GM18858 (cell line): ENCODE data around the gene NUAK2.

Source experiments
- ATAC-seq: cut with Tn5 transposase; IDR thresholded peaks from one replicate; pipeline ENCODE4 v1.9.1; 2021; ENCODE audit not compliant: unreplicated experiment

Gene NUAK2

GRCh38 chr1:205348554-205349487, 27.3 kb upstream of the NUAK2 start:
- ATAC-seq, result no peak

DNA sequence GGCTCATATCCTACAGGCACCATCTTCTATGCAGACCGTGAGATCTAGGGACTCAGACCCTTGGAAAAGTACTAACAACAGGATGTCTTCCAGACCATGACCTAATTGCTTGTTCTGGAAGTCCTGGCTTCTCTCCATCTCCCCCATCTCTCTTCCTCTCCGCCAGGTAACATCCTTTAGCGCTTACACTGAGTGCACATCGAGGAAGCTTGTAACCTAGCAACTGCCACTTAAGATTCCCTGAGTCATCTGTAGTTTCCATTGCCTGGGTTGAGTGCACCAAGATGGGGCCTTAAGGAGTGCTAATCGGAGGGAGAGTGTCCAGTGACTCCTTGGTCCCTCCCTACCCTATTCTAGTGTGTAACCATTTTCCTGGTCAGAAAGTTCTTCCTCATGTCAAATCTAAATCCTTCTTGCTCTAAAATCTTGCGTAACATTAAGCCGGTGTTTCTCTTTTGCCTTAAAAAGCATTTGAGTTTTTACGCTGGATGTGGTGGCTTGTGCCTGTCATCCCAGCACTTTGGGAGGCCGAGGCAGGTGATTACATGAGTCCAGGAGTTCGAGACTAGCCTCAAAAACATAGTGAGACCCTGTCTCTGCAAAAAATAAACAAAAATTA, 25.5 kb upstream of the NUAK2 start:
- ATAC-seq, result no peak

DNA sequence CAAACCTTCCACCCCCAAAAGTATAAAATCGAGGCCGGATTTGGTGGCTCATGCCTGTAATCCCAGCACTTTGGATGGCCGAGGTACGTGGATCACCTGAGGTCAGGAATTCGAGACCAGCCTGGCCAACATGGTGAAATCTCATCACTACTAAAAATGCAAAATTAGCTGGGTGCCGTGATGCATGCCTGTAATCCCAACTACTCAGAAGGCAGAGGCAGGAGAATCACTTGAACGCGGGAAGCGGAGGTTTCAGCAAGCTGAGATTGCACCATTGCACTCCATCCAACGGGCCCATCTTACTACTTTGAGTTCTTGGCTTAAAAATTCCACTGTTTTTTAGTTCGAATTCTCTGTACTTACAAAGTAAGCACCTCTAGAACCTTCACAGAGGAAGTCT, 24.2 kb upstream of the NUAK2 start:
- ATAC-seq, result no peak

DNA sequence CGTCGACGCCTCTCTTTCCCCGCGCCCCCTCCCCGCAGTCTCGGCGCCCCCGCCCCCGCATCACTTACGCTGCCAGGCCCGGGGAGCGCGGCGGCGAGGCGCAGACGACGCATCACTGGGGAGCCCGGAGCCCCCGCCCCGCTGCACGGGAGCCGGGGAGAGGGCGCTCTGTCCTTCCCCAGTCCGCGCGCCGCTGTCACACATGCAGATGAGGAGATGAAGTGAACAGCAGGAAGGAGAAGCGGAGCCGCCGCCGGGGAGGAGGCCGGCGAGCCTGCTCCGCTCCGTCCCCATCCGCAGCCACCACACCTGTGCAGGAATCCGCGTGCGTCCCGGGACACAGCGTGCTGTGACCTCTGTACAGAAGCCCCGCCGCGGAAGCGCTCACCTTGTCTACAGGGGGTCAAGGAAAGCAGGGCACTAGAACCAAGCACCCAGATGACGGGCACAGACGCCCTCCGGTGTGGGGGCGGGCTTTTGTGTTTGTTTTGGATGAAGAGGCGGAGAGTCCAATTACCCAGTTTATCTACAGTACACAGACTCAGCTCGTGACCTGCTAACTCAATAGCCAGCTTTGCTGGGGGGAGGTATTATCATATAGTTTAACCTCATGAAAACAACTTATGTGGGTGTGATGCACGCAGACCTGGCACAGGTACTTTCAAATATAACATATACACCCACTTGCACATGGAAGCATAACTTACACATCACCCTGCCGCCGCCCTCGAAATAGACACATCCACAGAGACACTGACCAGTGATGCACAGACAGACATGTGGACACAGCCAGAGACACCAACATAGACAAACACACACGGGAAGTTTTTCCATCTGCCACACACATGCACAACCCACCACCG, 22.8 kb upstream of the NUAK2 start:
- ATAC-seq, result no peak

- no peak for ATAC-seq
Measured at GRCh38 chr1:205343431-205344065, 22.0 kb upstream of the NUAK2 start.

DNA sequence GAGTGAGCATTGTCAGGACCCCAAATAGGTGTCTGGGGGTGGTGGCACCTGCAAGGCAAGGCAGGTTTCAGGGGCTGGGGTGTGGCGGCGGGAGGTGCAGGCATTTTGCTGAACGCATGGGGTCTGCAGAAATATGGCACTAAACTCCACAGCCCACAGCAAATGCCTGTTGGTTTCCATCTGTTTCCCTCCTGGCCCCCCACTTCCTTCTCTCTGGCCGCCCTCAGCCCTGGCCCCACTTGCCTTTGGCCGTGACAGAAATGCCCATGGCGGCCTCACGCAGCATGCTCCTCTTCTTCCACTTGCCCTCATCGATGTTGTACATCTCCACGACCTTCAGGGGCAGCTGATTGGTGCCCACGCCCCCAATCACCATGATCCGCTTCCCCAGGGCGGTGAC, 21.4 kb upstream of the NUAK2 start:
- no peak for ATAC-seq

- ATAC-seq, result no peak
Measured at GRCh38 chr1:205340676-205341075, 19.1 kb upstream of the NUAK2 start.

GRCh38 chr1:205339717-205340116, 18.2 kb upstream of the NUAK2 start:
- no peak for ATAC-seq

DNA sequence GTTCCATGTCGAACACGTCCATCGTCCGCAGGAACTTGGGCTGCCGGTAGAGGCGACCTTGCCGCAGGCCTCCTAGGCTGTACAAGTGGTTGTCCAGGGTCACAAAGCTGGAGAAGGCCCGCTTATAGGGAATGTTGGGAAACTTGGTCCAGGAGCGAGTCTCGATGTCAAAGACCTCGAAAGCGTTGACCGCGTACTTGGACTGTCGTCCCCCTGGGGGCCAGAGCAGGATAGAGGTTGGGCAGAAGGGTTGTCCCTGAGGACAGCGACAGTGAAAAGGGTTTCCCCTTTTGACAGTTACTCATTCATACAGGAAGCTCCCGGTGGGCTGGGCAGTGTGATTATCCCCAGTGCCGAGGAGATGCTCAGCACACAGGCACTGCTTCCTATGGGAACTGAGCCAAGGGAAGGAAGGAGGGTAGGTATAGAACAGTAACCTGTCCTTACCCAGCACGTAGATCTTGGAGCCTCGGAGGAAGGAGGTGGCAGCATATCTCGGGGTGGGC, 17.7 kb upstream of the NUAK2 start:
- ATAC-seq, result no peak

GRCh38 chr1:205338011-205338410, 16.5 kb upstream of the NUAK2 start:
- ATAC-seq, result no peak

DNA sequence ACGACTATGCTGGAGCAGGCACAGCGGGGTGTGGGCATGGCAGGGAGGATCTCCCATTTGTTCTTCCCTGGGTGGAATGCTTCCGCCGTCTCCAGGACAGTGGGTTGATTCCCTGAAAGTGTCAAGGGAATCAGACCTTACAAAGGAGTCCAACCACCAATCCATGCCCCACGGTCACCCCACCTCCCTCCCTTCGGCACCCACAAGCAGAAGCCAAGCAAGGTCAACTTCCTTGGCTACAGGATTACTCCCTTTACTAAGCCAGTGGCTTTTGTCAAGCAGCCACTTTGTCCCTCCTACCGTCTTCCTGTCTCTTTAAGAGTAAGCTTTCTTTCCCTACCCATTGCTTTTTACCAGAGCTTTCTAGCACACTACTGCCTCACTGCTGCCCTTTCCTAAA, 15.9 kb upstream of the NUAK2 start:
- ATAC-seq, result no peak

DNA sequence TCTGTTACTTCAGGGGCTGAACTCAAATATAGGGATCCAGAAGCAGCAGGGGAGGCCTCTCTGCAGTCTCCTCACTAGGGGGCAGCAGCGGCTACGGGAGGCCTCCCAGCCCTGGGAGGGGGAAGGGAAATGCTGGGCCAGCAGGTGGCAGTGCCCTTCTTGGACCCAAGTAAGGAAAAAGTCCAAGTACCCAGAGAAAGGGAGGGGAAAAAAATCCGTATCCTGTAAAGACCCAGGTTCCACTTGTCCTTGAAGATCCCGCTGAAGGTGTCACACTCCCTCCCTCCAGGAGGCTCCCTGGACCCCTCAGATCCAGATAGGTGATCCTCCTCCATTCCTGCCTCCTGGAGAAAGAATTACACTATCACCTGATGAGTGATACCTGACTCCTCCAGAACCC, 14.1 kb upstream of the NUAK2 start:
- no peak for ATAC-seq

- no peak for ATAC-seq
Measured at GRCh38 chr1:205332015-205332791, 10.7 kb upstream of the NUAK2 start.

DNA sequence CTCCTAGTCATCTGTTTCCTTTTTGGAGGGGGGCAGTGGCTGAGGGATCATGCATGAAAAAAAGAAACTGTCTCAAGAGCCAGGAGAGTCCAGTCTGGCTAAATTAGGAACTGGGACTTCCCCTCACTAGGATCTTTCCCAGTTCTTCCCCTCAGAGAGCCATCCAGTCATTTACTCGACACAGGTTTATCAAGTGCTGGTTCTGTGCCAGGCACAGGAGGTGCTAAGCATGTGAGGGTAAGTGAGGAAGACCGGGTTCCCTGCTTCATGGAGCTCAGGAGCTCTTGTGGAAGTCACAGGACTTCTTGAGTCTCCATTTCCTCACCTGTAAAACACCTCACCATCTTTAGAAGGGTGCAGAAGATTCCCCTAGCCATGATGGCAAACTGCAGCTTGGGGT, 8.6 kb upstream of the NUAK2 start:
- ATAC-seq, result no peak

- no peak for ATAC-seq
Measured at GRCh38 chr1:205329719-205330118, 8.2 kb upstream of the NUAK2 start.

- ATAC-seq, result no peak
Measured at GRCh38 chr1:205328476-205328875, 6.9 kb upstream of the NUAK2 start.

DNA sequence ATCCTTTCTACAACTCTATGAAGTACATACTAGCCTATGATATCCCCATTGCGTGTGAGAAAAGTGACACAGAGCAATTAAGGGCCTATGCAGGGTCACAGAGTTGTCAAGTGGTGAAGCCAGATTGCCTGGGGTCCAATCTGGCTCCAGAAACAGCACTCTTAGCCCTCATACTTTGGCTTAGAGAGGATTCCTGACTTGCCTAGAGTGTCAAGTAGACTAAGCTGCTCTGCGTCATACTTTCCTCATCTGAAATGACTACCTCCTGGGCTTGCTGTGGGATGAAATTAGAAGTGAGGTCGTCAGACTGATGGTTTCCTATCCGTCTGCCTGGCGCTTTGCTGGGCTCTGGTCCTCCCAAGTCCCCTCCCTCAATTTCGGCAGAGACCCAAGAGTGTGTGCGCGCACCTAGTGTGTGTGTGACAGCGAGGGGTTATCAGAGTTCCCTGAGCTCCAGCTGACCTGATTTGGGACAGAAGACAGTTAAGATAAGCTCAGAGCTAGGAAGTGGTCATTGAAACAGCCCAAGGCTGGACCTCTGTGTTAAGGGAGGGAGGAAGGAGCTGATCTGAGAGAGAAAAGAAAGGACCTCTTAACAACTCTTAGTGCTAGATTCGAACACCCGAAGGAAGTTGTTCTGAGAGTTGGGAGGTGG, 5.4 kb upstream of the NUAK2 start:
- ATAC-seq, result no peak

GRCh38 chr1:205325334-205325884, 3.9 kb upstream of the NUAK2 start:
- ATAC-seq, result no peak

DNA sequence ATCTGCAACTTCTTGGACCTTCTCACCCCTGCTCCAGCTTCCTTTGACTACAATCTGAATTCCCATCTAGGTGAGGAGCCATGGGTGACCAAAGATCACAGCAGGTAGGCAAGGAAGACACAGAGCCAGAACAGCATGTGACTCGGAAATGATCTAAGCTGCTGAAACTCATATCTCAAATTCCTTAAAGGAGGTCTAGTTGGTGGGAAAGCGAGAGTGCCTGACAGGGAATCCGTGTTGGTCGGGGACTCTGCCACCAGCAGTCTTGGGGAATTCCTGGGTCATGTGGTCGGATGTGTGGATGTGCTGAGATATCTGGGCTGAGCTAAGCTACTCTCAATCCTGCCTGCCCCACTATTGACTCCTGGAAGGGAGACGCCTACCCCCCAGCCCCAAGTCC, 3.2 kb upstream of the NUAK2 start:
- no peak for ATAC-seq
